Stimulated activated CD8-positive, alpha-beta memory T cell treated with anti-CD3 and anti-CD28 coated beads, Interleukin-2, amount 100 ng/mL, for 1 hour (primary cell): Measurements from ENCODE around the gene SVBP.
"Not testable (repeated sequence)": the region's sequence is repeated elsewhere in the genome, so short reads cannot be mapped to it uniquely, and the experiment has no call there.

Source experiments
- DNase-seq, 2 donors: peaks; one replicate each; pipeline ENCODE4 v3.0.0-alpha.2; 2020; ENCODE audit warnings: low read depth in 2 of 2

Gene SVBP

DNA sequence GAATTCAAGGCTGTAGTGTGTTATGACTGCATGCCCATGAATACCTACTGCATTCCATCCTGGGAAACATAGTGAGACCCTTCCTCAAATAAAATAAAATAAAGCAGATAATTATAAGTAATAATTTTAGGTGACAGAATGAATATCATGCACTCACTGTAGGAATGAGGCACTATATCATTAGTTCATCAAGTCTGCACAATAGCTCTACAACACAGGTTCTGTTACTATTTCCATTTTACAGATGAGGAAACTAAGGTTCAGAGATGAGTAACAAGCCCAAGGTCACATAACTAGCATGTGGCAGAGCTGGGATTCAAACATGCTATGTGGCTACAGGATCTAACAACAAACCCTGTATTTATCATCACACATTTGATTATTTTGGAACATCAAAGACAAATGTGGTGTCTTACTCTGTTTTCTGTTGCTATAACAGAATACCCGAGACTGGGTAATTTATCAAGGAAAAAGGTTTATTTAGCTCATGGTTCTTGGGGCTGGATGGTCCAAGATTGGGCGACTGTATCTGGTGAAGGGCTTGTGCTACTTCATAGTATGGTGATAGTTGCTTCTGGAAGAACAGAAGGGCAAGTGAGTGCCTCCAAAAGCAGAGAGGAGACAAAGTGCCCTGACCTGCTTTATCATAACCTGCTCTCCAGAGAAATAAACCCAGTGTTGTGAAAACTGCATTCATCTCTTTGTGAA lies 24.4 kb upstream of the SVBP start:
- DNase-seq, result no peak

DNA sequence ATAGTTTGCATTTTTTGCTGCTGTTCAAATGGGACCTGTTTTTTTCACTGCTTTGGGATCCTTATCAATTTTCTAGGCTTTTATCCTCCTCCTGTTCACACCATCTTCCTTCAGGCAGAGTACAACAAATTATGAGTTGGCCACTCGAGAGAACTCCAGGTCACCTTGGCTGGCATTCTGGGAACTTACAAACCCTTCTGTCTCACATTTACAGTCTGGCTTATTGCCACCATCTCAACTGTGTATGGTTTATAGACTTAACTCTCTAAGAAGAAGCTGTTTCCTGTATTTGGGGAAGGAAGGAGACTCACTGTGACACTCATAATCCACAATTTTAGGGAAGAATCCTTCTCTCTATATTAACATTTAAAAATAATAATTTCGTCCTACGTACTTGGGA lies 23.8 kb upstream of the SVBP start:
- no peak for DNase-seq

DNA sequence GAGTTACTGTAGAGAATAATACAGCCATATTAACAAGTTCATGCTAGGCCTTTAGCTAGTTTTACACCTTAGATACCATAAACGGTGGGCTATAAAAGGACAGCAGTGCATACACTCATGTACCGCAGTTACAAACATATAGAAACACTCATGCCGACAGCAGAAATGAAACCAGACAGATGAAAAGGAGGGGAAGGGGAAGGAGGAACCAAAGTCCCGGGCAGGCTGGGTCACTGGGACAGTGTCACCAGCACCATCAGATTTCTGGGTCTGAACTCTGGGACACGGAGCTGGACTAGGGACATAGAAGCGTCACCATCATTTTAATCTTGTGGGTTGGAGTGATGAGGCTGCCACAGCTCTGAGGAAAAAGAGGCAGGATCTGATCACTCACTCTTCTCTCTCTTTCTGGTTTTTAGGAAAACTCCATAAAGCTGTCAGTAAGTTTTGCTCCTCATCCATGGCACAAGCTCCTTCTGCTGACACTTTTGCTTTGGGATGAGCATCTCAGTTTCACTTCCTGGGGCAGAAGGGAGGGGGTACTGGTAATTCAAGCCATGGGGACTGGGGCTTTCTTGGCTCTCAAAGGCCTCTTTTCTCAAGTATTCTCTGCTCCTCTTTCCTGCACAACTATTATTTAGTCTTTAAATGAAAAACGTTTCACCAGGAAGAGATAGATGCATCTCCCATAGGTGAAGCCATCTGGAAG lies 21.4 kb upstream of the SVBP start:
- no peak for DNase-seq

DNA sequence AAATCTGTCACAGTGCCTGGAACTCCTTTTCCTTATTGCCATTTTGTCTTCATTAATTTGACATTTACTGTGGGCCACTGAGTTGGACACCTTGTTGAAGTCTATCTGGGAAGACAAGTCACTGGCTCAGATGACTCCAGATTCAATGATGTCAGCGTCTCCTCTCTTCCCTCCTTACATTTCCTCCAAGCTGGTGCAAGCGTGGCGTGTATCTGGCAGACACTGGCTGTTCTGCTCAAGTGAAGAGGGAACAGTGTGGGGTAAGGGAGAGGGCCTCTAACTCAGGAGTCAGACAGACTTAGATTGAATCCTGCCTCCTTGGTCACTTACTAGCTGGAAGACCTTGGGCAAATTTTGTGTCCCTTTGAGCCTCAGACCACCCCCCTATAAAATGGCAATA lies 20.5 kb upstream of the SVBP start:
- DNase-seq, result no peak

- no peak for DNase-seq
Measured at GRCh38 chr1:42835422-42835821, 18.2 kb upstream of the SVBP start.

- DNase-seq, result no peak
Measured at GRCh38 chr1:42834803-42835202, 17.6 kb upstream of the SVBP start.

GRCh38 chr1:42833981-42834380 lies 16.8 kb upstream of the SVBP start:
- no peak for DNase-seq

GRCh38 chr1:42832641-42833240 lies 15.5 kb upstream of the SVBP start:
- DNase-seq, result no peak

DNA sequence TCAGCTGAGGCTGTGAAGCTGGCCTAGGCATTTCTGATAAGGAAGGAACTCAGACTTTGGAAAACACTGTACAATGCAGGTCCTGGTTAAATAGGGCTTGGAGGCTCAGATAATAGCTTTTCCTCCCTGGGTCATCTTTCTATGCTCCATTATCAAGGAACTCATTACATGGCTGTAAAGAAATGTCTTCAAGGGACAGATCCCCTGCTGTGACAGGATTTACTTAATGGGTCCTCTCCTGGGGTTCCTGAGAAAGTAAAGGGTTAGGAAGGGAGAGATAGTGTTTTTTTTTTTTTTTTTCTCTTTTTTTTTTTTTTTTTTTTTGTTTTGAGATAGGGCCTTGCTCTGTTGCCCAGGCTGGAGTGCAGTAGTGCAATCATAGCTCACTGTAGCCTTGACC lies 14.1 kb upstream of the SVBP start:
- no peak for DNase-seq

- DNase-seq, result no peak
Measured at GRCh38 chr1:42830631-42831030, 13.4 kb upstream of the SVBP start.

GRCh38 chr1:42825036-42825851 lies 8.0 kb upstream of the SVBP start:
- DNase-seq, result no peak

DNA sequence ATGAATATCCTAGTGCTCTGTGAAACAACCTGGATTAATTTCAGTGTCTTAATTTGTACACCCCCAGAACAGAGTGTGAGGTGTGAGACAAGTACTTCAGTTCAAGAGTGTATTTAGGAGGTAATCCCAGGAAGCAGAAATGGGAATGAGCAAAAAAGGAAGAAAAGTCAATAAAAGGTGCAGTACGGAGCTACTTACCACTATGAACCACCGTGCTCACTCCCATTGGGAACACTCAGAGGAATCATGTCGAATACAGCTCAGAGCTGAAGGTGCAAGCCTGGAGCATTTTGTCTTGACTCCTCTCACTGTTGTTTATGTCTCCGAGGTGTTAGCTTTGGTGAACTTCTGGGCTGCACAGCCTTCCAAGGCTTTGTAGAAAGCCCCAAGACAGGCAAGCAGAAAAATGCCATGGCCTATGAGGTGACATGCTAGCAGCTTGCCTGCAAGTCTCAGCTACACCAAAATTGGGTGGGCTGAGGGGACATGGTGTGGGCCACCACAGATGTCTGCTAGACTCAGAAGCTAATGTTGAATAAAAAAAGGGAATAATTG lies 7.4 kb upstream of the SVBP start:
- DNase-seq, result no peak

GRCh38 chr1:42822800-42823392 lies 5.7 kb upstream of the SVBP start:
- DNase-seq, result no peak

GRCh38 chr1:42821690-42822089 lies 4.5 kb upstream of the SVBP start:
- DNase-seq, result no peak

DNA sequence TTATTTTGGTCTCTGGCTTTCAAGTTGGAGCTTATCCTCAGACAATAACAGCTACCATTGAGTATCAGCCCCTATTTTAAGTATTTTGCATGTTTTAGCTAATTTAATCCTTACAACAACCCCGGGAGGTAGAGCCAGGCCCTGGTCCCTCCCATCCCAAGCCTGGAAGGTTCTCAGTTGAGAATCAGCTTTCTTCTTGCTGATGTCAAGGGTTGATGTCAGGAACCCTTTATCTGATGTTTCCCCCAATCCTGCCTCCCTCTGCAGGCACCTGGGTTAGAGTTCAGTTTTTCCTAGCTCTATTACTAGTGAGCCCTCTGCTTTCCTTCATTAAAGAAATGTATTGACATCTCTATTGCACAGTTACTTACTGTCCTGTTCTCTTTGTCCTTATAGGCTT lies 3.6 kb upstream of the SVBP start:
- DNase-seq, result no peak

DNA sequence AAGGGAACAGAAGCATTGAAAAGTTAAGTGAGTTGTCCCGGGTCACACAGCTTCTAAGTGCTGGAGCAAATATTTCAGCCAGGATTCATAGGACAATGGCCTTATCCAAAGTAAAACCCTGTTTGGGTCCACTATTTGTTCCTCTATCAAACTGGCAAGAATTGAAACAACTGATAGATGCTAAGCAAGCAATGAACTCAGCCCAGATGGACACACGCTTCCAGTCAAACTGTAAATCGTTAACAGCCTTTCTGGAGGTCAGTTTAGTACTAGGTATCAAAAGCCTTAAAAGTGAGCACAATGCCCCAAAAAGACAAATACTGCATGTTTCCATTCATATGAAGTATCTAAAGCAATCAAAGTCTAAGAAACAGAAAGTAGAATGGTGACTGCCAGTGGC lies 779 bp upstream of the SVBP start:
- no peak for DNase-seq

- no peak for DNase-seq
Measured at GRCh38 chr1:42817440-42817767, 207 bp upstream of the SVBP start.

DNA sequence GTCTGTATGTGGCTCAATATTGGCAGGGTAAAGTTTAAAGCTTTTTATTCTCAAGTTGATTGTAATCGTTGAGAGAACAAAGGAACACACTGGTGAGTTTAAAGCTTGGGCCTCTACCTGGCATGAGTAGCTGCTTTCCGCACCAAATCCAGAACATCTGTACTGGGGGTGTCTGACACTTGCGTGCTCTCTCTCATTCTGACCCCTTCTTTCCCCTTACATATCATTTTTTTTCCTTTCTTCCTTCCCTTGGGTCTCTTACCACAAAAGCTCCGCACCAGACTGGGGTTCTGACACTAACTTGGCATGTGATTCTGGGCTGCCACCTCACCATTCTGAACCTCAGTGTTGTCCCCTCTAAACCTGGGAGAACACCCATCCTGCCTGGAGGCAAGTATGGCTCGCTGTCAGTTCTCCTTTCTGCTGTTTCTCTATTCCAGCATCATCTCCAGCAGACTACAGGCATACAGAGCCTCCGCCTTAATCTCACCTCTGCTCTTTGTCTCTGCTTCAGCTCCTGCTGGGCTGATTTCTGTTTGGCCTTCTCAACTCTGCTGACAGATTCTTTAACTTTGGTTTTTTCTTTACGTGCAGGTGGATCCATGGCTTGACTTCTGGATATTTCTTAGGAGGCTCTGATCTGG lies 1.1 kb downstream of the SVBP start:
- DNase-seq, result no peak

DNA sequence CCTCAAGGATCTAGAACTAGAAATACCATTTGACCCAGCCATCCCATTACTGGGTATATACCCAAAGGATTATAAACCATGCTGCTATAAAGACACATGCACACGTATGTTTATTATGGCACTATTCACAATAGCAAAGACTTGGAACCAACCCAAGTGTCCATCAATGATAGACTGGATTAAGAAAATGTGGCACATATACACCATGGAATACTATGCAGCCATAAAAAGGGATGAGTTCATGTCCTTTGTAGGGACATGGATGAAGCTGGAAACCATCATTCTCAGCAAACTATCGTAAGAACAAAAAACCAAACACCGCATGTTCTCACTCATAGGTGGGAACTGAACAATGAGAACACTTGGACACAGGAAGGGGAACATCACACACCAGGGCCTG lies 2.4 kb downstream of the SVBP start:
- not testable (repeated sequence) for DNase-seq

DNA sequence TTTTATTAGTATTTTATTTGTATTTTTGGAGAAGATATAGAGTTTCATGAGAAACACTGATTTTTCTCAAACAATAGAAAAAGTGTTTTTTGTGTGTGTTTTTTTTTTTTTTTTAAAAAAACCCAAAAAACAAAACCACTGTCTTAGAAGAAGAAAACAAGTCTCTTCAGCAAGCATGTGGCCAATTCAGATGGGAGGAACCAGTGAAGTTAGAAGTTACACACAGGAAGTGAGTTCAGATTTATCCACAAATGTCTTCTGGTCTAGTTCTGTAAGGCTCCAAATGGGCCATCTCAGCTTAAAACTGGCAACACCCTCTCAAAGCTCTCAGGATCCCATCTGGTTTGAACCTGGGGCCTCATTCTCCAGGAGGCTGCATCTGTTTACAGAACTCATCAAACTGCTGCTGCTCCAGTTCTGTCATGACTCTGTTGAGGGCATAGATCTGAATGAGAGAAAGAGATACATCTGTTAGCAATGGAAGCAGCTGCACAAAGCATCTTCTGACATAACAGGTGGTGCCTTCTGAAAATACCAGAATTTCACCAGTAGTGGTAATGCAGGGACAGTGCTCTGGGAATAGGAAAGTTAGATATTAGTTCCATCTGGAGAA lies 10.0 kb downstream of the SVBP start:
- DNase-seq, result no peak

DNA sequence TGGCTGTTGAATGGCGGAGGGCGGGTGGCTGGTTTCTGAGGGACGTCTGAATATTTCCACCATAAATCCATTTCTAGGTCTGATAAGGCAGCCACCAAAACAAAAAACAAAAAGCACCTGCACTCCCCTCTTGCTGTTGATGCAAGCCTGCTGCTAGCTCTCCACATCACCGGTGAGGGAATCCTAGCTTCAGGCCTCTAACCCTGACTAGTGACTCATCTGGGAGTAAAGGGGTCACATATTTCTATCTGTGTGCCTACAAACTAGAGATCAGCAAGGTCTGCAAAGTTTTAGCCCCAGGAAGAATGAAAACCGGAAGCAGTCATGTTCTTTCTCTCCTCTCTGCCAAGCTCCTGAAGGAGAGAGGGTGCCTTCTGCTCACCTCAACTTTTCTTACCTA lies 10.6 kb downstream of the SVBP start:
- DNase-seq, result no peak
